A673 (cell line): ENCODE results near the gene MAGIX. TPM values are rescaled to one million over a fixed set of nuclear protein-coding genes. Genes with fewer than 3 reads are reported as not detected.
"Not testable (repeated sequence)": the region's sequence is repeated elsewhere in the genome, so short reads cannot be mapped to it uniquely, and the experiment has no call there.

Experiments used
- BruUV-seq: library from RNA; stranded (reverse); fragments of 400-500 nt; replicated peaks from 2 replicates; lab custom pipeline; 2021; lab: Mats Ljungman, UMichigan
- CTCF ChIA-PET: fragments of 300-600 bp; sonication (Branson Sonifier 250); formaldehyde crosslinking; loops from one replicate; lab custom pipeline; 2022; ENCODE audit warnings: antibody characterized with exemption; lab: Charles Lee
- POLR2A ChIA-PET: fragments of 300-600 bp; sonication (Branson Sonifier 250); formaldehyde crosslinking; loops from one replicate; lab custom pipeline; 2022; ENCODE audit warnings: antibody characterized with exemption; ENCODE audit not compliant: low non-redundant PET; lab: Charles Lee
- DNase-seq: peaks from one replicate; pipeline ENCODE4 v3.0.0-alpha.2; 2015; ENCODE audit warnings: low spot score
- H3K27ac ChIP-seq: fragments of 200-600 bp; sonication (generic); 2 replicates; pipeline ENCODE4 v1.5.1; 2016; ENCODE audit warnings: mixed run types, low read depth, mild to moderate bottlenecking, mixed read lengths, antibody characterized with exemption, low read length; ENCODE audit not compliant: poor library complexity, severe bottlenecking
- H3K27me3 ChIP-seq: fragments of 200-600 bp; sonication (generic); replicated peaks from 2 replicates; pipeline ENCODE4 v1.6.1; 2017; ENCODE audit warnings: mixed run types, low read depth, mild to moderate bottlenecking, mixed read lengths, antibody characterized with exemption, low read length; ENCODE audit not compliant: insufficient read depth, poor library complexity
- H3K36me3 ChIP-seq: fragments of 200-600 bp; sonication (generic); 2 replicates; pipeline ENCODE4 v1.6.1; 2016; ENCODE audit warnings: mixed run types, mild to moderate bottlenecking, mixed read lengths, antibody characterized with exemption, low read length; ENCODE audit not compliant: insufficient read depth, poor library complexity, severe bottlenecking
- H3K4me1 ChIP-seq: fragments of 200-600 bp; sonication (generic); 2 replicates; pipeline ENCODE4 v1.6.1; 2017; ENCODE audit warnings: mixed run types, mild to moderate bottlenecking, mixed read lengths, antibody characterized with exemption, low read length; ENCODE audit not compliant: insufficient read depth, poor library complexity, severe bottlenecking
- H3K4me3 ChIP-seq: fragments of 200-600 bp; sonication (generic); 2 replicates; pipeline ENCODE4 v1.5.1; 2016; ENCODE audit warnings: low read depth, mixed run types, mild to moderate bottlenecking, mixed read lengths, low read length; ENCODE audit not compliant: poor library complexity, severe bottlenecking
- H3K9me3 ChIP-seq: fragments of 200-600 bp; sonication (generic); 2 replicates; pipeline ENCODE4 v1.6.1; 2016; ENCODE audit warnings: mixed run types, low read depth, mild to moderate bottlenecking, mixed read lengths, antibody characterized with exemption, low read length; ENCODE audit not compliant: poor library complexity, severe bottlenecking
- CTCF ChIP-seq: fragments of 300-800, 200-600 bp; sonication (generic); conservative IDR thresholded peaks from 2 replicates; pipeline ENCODE4 v1.5.1; 2017; ENCODE audit warnings: low read depth, mild to moderate bottlenecking, antibody characterized with exemption, low read length, moderate library complexity, mixed read lengths
- EZH2 ChIP-seq: fragments of 200-600 bp; sonication (generic); IDR thresholded peaks from 2 replicates; pipeline ENCODE4 v1.6.1; 2017; ENCODE audit warnings: borderline replicate concordance, low read depth, mild to moderate bottlenecking, mixed read lengths, antibody characterized with exemption, low read length; ENCODE audit not compliant: poor library complexity, severe bottlenecking
- intact Hi-C: fragments of 100-400 bp; cut with micrococcal nuclease; formaldehyde crosslinking; loops from one replicate; pipeline ENCODE4 v1.10.0; 2022; ENCODE audit not compliant: unreplicated experiment
- total RNA-seq: library from RNA; stranded (reverse); gene quantifications from 2 replicates; pipeline ENCODE4 v1.2.3, GENCODE V29; 2021

The MAGIX gene
- total RNA-seq, 1 experiment from 2014 or later: 1.1 TPM

- intact Hi-C loops: no loop called here
- DNase-seq: no peak
- Histone ChIP-seq H3K36me3 (no peaks in the 10 kb centered on the region), H3K9me3 (no peaks in the 10 kb centered on the region), H3K27ac (no peak overlapping the region), H3K27me3 (no peaks in the 10 kb centered on the region), H3K4me3 (no peak overlapping the region), H3K4me1 (peaks cover 6% of the 10 kb centered on the region)
- ChIA-PET POLR2A (no interaction called here), CTCF (no interaction called here)
- TF ChIP-seq EZH2 (no peak), CTCF (no peak)
- BruUV-seq: no TSS peak
Observed at GRCh38 chrX:49167740-49168108, 5.2 kb downstream of the MAGIX start.

GRCh38 chrX:49171752-49172279 is 9.3 kb downstream of the MAGIX start, which contains the start of gene PLP2:
TSS of gene PLP2 (plus strand) at chrX:49171898. CDS start at chrX:49172001, 103 bp downstream.
- BruUV-seq: no TSS peak

GRCh38 chrX:49172280-49172780 is 9.8 kb downstream of the MAGIX start:
- DNase-seq: peak; percentile 60
- POLR2A ChIA-PET: no interaction called here
- no peaks in the 10 kb centered on the region for H3K27me3 ChIP-seq
- H3K27ac ChIP-seq: peak overlapping the region; percentile 78
- peaks cover 4% of the 10 kb centered on the region for H3K36me3 ChIP-seq
- BruUV-seq: no TSS peak
- intact Hi-C loops: no loop called here
- TF ChIP-seq EZH2 (no peak), CTCF (no peak)
- CTCF ChIA-PET: no interaction called here
- H3K9me3 ChIP-seq: no peaks in the 10 kb centered on the region
- H3K4me1 ChIP-seq: peaks cover under 1% of the 10 kb centered on the region
- peak overlapping the region; percentile 61 for H3K4me3 ChIP-seq

More at GRCh38 chrX:49171752-49172279, 9.3 kb downstream of the MAGIX start, which contains the start of gene PLP2:
- peaks cover 4% of the 10 kb centered on the region for H3K36me3 ChIP-seq
- H3K9me3 ChIP-seq: no peaks in the 10 kb centered on the region
- intact Hi-C loops: no loop called here
- DNase-seq: peak; percentile 49
- no peaks in the 10 kb centered on the region for H3K27me3 ChIP-seq
- peak within 1 kb of the TSS; percentile 78 for H3K27ac ChIP-seq
- H3K4me3 ChIP-seq: peak within 1 kb of the TSS; percentile 61
- H3K4me1 ChIP-seq: peaks cover 6% of the 10 kb centered on the region
- TF ChIP-seq CTCF (no peak), EZH2 (no peak)
- ChIA-PET CTCF (no interaction called here), POLR2A (no interaction called here)

- POLR2A ChIA-PET, H3K4me1 ChIP-seq, H3K4me3 ChIP-seq, DNase-seq, H3K36me3 ChIP-seq, H3K27me3 ChIP-seq, intact Hi-C loops, H3K27ac ChIP-seq, BruUV-seq, H3K9me3 ChIP-seq, CTCF ChIA-PET: not testable (repeated sequence)
Observed at GRCh38 chrX:49173544-49173943, 11.0 kb downstream of the MAGIX start.
